DMS153 treated with DMSO at 0.1 percent for 48 hours (cell line): ENCODE measurements around the gene MLLT6.

ENCODE experiments used
- DNase-seq: peaks from one replicate; lab custom pipeline; 2025; ENCODE audit not compliant: unreplicated experiment; lab: John Stamatoyannopoulos, UW

MLLT6 gene

DNA sequence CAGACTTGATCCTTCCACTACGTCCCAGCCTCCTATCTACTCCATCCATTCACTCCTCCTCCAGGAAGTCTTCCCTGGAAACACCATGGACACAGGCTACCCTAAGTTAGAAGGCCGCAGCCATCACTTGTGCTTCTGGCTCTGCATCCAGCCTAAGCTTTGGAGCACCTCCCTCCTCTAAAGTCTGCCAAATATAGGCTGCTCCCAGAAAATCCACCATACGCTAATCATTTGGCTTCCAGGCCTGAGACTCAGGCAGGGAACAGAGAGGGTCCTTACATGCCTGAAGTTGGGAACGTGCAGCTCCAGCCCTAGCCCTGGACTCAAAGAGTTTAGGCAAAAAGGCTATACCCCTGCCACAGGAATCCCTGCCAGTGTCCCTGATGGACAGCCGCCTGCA is 36.4 kb downstream of the MLLT6 start:
- no peak for DNase-seq

DNA sequence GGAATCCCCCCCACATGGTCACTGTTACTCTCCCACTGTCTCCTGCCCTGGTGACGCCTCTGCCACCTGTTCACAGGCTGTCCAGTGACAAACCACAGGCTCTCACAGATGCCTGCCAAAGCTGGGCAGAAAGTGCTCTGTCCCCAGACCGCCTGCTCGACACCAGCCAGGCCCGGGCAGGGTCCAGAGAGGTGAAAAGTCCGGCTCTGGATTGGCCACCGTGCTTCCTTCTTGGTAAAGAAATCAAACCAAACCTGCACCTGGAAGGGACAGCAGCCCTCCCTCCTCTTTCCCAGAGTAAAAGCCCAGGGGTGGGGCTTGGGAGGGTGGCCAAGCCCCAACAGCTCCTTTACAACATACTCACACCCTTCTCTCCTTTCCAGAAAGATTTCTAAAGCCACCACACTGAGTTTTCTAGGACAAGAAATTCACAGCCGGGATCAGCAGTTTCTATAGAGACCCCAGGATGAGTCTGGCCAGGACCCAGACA is 36.9 kb downstream of the MLLT6 start:
- no peak for DNase-seq

GRCh38 chr17:38742411-38743308 is 37.6 kb downstream of the MLLT6 start:
- DNase-seq = peak; percentile 80

DNA sequence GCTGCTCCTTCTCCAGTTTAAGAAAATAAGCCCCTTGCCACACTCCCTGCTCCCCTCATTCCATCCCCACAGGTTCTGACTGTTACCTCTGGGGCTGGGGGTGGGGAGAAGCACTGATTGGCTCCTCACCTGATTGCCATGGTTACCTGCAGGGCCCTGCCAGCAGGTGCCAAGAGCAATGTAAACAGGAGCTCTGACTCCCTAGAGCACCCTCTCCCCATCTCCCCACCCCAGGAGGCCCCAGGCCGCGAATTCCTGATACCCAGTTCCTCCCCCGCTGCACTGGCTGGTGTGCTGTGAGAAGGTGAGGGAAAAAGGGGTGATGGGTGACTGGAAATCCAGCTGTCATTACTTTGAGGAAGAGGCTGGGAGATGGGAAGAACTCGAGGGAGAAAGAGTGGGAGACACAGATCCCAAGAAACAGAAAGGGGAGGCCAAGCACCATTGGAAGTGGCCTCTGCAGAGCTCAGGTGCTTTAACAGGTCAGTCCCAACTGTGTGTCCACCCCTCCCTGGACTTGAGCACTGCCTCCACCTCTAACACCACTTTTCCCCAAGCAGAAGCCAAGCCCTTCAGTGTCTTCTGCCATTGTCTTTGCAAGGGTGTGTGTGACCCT is 38.6 kb downstream of the MLLT6 start:
- no peak for DNase-seq

DNA sequence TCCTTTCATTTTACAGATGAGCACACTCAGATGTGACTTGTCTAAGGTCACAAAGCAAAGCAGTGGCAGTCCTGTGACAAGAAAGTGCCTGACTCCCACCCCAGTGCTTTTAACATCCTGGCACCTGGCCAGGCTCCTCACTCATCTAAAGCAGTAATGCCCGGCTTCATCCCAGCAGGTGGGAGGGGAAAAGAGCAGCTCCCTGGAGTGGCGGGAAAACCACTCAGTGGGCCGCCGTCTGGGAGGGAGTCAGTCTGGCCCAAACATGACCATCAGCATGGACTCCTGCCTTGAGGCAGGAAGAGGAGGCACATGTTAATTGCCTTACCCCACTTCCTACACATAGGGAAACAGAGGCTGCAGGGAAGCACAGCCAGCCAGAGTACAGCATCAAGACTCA is 40.5 kb downstream of the MLLT6 start:
- peak; percentile 52 for DNase-seq

GRCh38 chr17:38746004-38746848 is 41.2 kb downstream of the MLLT6 start:
- no peak for DNase-seq

- DNase-seq = no peak
Observed at GRCh38 chr17:38746849-38747462, 41.9 kb downstream of the MLLT6 start.

DNA sequence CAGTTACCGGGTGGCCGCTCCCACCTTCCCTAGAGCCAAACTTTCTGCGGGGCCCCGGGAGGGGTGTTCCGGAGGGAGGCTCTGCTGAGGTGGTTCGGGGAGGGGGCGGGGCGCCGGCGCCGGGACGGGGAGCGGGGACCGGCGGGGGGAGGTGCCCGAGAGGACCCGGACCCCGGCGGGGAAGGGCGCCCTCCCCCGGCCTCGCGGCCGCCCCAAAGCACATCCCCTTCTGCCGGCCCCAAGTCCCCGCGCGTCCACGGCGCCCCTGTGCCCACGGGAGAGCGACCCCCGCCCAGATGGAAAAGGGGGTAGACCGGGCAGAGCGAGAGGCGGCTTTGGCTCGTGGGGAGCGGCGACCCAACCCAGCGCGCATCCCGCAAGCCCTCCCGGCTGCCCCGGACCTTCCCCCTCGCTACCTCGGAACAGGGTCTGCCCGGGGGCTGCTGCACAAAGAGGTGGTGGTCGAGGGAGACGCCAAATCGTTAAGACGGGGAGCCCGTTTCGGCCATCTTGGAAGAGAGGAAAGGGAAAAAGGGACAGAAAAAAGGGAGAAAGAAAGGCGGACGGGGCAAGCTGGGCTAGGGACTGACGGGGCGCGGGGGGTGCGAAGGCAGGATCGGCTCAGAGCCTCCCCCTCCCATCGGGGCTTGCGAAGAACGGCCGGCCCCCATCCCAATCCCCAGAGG is 42.5 kb downstream of the MLLT6 start:
- no peak for DNase-seq

GRCh38 chr17:38748149-38748891 is 43.2 kb downstream of the MLLT6 start, which contains the start of gene PCGF2:
Gene PCGF2 (minus strand): TSS chr17:38748336. CDS start chr17:38740402, 7,934 bp downstream.
- DNase-seq = peak; percentile 73

- no peak for DNase-seq
Observed at GRCh38 chr17:38748892-38749222, 43.8 kb downstream of the MLLT6 start.

GRCh38 chr17:38749223-38750043 is 44.4 kb downstream of the MLLT6 start:
- peak; percentile 34 for DNase-seq

DNA sequence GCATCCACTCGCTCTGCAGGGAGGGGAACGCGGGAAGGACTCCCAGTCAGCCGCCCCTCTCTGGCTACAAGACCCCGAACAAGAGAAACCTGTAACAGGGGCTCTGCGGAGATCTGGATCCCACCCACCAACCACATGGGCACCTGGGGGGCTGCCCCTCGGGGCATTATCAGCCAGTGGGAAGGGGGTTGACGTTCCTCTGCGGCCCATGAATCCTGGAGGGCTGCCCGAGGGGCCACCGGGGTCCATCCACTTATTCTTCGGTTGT is 44.9 kb downstream of the MLLT6 start:
- DNase-seq = no peak

DNA sequence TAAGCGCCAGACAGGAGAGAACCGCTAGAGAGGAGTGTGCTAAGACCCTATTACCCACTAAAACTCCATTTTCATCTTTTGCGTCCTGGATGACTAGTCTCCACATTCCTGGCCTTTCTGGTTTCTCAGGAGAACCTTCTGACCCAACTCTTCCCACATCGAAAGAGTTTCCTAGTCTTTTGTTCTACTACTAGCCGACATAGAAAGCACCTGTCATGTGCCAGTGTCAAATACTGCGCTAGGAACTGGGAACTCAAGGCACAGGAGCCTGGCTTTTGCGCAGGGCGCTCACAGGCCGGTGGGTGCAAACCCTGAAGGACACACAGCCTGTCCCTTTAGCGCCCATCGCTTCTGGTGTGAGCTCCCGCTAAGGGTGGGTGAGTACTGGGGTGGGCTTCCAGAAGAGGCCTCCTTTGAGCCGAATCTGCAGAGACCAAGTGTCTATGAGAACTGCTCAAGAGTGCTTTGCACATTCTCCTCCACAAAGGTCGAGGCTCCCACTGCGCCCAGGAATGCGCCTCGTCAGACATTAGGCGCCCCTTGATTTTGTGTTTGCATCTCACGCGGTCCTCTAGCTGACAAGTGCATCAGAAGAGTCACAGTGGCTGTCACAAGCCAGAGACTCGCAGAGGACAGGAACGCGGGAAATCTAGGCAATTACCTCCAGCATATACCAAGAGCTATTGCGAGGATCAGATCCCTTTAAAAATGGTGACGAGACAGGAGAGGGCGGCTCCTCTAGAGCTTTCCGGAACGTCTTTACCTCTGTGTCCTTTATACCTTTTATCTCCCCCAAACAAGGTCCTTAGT is 45.4 kb downstream of the MLLT6 start:
- peak; percentile 35 for DNase-seq

- DNase-seq = peak; percentile 58
Observed at GRCh38 chr17:38751144-38751807, 46.2 kb downstream of the MLLT6 start.

DNA sequence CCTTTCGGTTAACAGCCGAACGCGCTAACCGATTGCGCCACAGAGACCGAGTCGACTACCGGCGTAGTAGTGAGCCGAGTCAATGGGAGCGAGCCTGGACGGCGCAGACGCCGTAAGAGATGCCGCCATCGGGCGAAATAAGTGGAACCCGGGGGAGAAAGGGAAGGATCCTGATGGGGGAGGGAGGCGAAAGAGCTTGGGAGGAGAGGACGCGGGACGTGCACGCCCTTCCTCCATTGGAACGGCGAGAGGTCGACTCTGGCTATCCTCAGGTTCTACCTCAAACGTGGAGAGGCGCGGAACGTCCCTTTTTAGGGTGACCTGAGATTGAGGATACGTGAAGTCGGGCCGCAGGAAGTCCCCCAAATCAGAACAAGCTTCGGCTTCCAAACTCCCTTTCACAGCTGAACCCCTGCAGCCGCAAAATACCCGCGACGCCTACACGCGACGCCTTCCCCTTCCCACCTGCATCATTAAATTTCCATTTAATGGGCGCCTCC is 46.8 kb downstream of the MLLT6 start:
- peak; percentile 75 for DNase-seq

DNA sequence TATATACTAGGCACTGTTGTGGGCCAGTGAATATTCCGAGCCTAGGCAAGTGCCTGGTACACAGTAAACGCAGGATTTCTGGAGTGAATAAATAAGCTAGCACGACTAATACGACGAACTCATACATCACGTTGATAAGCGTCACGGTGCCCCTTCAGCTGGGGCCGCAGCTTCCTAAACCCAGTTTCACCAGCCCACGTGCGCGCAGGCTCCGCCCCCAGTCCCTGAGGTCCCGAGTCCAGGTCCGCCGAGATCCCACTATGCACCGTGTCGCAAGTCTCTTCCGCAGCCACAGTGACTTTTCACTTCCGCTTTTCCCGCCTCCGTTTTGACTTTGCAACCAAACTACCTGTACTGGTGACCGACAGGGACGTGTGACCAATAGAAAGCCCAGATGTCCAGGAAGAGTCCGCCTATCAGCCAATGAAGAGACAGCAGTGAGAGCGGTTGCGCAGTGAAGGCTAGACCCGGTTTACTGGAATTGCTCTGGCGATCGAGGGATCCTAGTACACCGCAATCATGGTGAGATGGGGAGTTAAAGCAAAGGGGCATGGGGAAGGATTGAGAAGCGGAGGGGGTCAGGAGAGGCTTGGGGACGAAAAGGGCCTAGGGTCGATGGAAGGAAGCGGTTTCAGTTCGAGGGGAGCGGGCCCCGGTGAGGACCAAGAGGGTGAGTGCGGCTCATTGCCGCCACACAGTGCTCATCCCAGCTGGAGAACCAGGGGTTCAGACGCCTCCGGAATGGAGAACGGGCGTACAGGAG is 47.4 kb downstream of the MLLT6 start, which contains the start of gene PSMB3:
Gene PSMB3 (plus strand): TSS at position 434 of the 763 bp plus-strand sequence. CDS start 86 bp downstream, at position 520.
- peak; percentile 98 for DNase-seq

- DNase-seq = no peak
Observed at GRCh38 chr17:38753071-38753506, 48.0 kb downstream of the MLLT6 start.
